Endodermal cell (in vitro differentiated cells): ENCODE results near the gene RRP36. TPM values are rescaled to one million over a fixed set of nuclear protein-coding genes. Genes with fewer than 3 reads are reported as not detected.

ENCODE experiments used
- DNase-seq: peaks from one replicate; pipeline ENCODE4 v3.0.0-alpha.2; 2017
- H3K27ac ChIP-seq: 2 replicates; pipeline ENCODE4 v1.5.1; 2013; ENCODE audit warnings: mild to moderate bottlenecking, low read depth, low read length, moderate library complexity
- H3K27me3 ChIP-seq: 2 replicates; pipeline ENCODE4 v1.6.1; 2013; ENCODE audit warnings: mild to moderate bottlenecking, low read length, moderate library complexity; ENCODE audit not compliant: insufficient read depth, control insufficient read depth, poor library complexity, severe bottlenecking
- H3K36me3 ChIP-seq: 2 replicates; pipeline ENCODE4 v1.7.0; 2013; ENCODE audit warnings: mild to moderate bottlenecking, low read length, moderate library complexity; ENCODE audit not compliant: control insufficient read depth, insufficient read depth
- H3K4me1 ChIP-seq: one replicate; pipeline ENCODE4 v1.7.0; 2013; ENCODE audit warnings: low read length; ENCODE audit not compliant: control insufficient read depth, insufficient read depth
- H3K4me3 ChIP-seq: 2 replicates; pipeline ENCODE4 v1.5.1; 2013; ENCODE audit warnings: mild to moderate bottlenecking, low read length, moderate library complexity
- H3K9ac ChIP-seq: 2 replicates; pipeline ENCODE4 v1.6.1; 2013; ENCODE audit warnings: mild to moderate bottlenecking, low read length, moderate library complexity; ENCODE audit not compliant: poor library complexity, severe bottlenecking; ENCODE audit errors: extremely low read depth
- H3K9me3 ChIP-seq: 2 replicates; pipeline ENCODE4 v1.6.1; 2013; ENCODE audit warnings: mild to moderate bottlenecking, low read length, moderate library complexity; ENCODE audit not compliant: control insufficient read depth
- H3K27ac Mint-ChIP-seq: 2 replicates; pipeline ENCODE4 v1.8.0; 2020; ENCODE audit warnings: mixed read lengths
- H3K27me3 Mint-ChIP-seq: 2 replicates; pipeline ENCODE4 v1.8.0; 2021; ENCODE audit warnings: mild to moderate bottlenecking, mixed read lengths; ENCODE audit not compliant: insufficient read depth
- H3K36me3 Mint-ChIP-seq: 2 replicates; pipeline ENCODE4 v1.8.0; 2020; ENCODE audit warnings: low read depth, mixed read lengths
- H3K4me1 Mint-ChIP-seq: 2 replicates; pipeline ENCODE4 v1.8.0; 2020; ENCODE audit warnings: mixed read lengths
- H3K4me3 Mint-ChIP-seq: 2 replicates; pipeline ENCODE4 v1.8.0; 2020; ENCODE audit warnings: mild to moderate bottlenecking, moderate library complexity, mixed read lengths
- H3K9me3 Mint-ChIP-seq: 2 replicates; pipeline ENCODE4 v1.8.0; 2020; ENCODE audit warnings: mild to moderate bottlenecking, mixed read lengths
- CTCF ChIP-seq: fragments of 200-600 bp; sonication (generic); conservative IDR thresholded peaks from 2 replicates; pipeline ENCODE4 v1.5.0; 2021; ENCODE audit warnings: antibody characterized with exemption, mild to moderate bottlenecking
- WGBS, 2 experiments: methylation state at CpG; one replicate each; pipeline versions ENCODE4 v1.1.5 to v1.1.7; 2013; ENCODE audit warnings: missing lambda C conversion rate in 2 of 2, mixed read lengths in 1 of 2; ENCODE audit not compliant: insufficient coverage in 1 of 2, insufficient read length in 1 of 2; 5-methylcytosine and 5-hydroxymethylcytosine counted together
- total RNA-seq, 2 donors: library from RNA; stranded (reverse); fragmentation: NEBNext Ultra II Directional in 1 of 2; extraction: Animal tissue kit (Norgen Biotek cat#: 25700) in 1 of 2; gene quantifications; 2 replicates in 1 of 2; 3 replicates in 1 of 2; pipeline ENCODE4 v1.2.1, GENCODE V29; 2021

Gene RRP36
- total RNA-seq, 2 donors from 2014 or later, result 76.9 to 80.6 TPM

DNA sequence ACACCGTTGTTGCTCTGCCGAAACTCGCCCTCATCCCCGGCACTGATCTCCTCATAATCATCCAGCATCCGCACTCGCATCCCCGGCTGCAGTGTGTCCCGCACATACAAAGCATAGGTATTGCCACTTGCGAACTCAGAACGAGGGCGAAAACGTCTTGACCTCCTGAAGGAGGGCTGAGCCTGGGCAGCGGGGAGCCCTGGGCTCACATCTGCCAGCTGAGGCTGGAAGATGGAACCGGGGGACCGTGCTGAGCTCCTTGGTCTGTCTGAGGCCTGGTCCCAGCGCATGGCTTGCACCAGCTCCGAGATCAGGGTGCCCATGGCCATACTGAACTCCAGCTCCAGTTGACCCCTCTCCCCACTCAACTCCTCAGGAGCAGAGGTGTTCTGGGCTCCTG, 29.6 kb downstream of the RRP36 start:
- peak overlapping the region; percentile 68 for H3K27ac Mint-ChIP-seq

GRCh38 chr6:43052225-43052841, 30.9 kb downstream of the RRP36 start:
- Histone ChIP-seq H3K4me1 (peaks cover 3% of the 10 kb centered on the region), H3K9me3 (no peaks in the 10 kb centered on the region), H3K27ac (no peak overlapping the region), H3K4me3 (peak overlapping the region; percentile 93), H3K9ac (peak overlapping the region; percentile 89), H3K27me3 (no peaks in the 10 kb centered on the region), H3K36me3 (peaks cover 68% of the 10 kb centered on the region)
- H3K27me3 Mint-ChIP-seq, result no peaks in the 10 kb centered on the region
- 94 to 96% methylated on average over 14 to 19 of the region's 19 CpGs for WGBS, 2 experiments
- no peaks in the 10 kb centered on the region for H3K9me3 Mint-ChIP-seq
- H3K27ac Mint-ChIP-seq, result peak overlapping the region; percentile 95
- peaks cover 56% of the 10 kb centered on the region for H3K36me3 Mint-ChIP-seq
- TF ChIP-seq CTCF, result no peak
- H3K4me1 Mint-ChIP-seq, result peaks cover 23% of the 10 kb centered on the region
- DNase-seq, result no peak
- H3K4me3 Mint-ChIP-seq, result peak overlapping the region; percentile 98

More for the DNA sequence above, 29.6 kb downstream of the RRP36 start:
- Mint-ChIP-seq H3K4me1 (peaks cover 23% of the 10 kb centered on the region), H3K4me3 (peak overlapping the region; percentile 98), H3K9me3 (no peaks in the 10 kb centered on the region), H3K36me3 (peaks cover 63% of the 10 kb centered on the region), H3K27me3 (no peaks in the 10 kb centered on the region)
- DNase-seq, result no peak
- no peaks in the 10 kb centered on the region for H3K9me3 ChIP-seq
- H3K27me3 ChIP-seq, result no peaks in the 10 kb centered on the region
- no peak overlapping the region for H3K27ac ChIP-seq
- no peak for TF ChIP-seq CTCF
- H3K4me1 ChIP-seq, result peaks cover 3% of the 10 kb centered on the region
- no peak overlapping the region for H3K9ac ChIP-seq
- peak overlapping the region; percentile 93 for H3K4me3 ChIP-seq
- peaks cover 72% of the 10 kb centered on the region for H3K36me3 ChIP-seq
- 94 to 95% methylated on average over 11 to 17 of the region's 17 CpGs for WGBS, 2 experiments

DNA sequence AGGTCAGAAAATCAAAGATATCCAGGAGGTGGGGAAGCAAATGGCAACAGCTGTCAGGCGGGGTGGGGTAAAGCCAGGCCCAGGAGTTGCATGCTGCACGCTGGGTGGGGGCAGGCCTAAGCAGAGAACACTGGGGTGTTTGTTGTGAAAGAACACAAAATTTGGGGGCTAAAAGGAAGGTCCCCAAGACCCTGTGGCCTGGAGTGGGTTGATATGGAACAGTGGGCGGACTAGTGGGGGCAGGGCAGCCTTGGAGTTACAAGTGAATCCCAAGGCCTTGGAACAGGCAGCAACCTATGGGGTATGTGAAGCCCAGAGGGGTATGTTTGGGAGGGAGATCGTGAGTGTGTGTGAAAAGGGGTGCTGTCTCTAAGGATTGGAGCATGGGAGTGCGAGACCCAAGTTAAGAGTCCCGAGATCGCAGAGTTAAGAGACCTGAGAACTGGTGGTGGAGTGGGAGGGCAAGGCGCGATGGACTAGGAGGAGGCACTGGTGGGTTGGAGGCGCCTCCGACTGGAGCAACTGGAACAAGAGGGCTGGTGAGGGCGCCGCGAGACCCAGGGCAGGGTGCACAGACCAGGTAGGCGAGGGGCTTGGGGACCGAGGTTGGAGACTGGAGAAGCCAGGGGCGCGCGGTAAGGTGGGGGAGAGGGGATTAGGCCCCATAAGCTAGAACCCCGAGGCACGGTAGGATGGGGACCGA, 31.6 kb downstream of the RRP36 start:
- H3K27me3 ChIP-seq, result no peaks in the 10 kb centered on the region
- DNase-seq, result peak; percentile 77
- H3K4me1 Mint-ChIP-seq, result peaks cover 24% of the 10 kb centered on the region
- no peak for TF ChIP-seq CTCF
- H3K9me3 Mint-ChIP-seq, result no peaks in the 10 kb centered on the region
- peak overlapping the region; percentile 98 for H3K4me3 Mint-ChIP-seq
- H3K4me3 ChIP-seq, result peak overlapping the region; percentile 93
- H3K4me1 ChIP-seq, result peaks cover 3% of the 10 kb centered on the region
- peaks cover 56% of the 10 kb centered on the region for H3K36me3 Mint-ChIP-seq
- peak overlapping the region; percentile 89 for H3K9ac ChIP-seq
- H3K9me3 ChIP-seq, result no peaks in the 10 kb centered on the region
- H3K27me3 Mint-ChIP-seq, result no peaks in the 10 kb centered on the region
- WGBS, 2 experiments, result 18 to 38% methylated on average over 9 to 22 of the region's 22 CpGs
- H3K27ac Mint-ChIP-seq, result peak overlapping the region; percentile 95
- H3K27ac ChIP-seq, result peak overlapping the region; percentile 61
- H3K36me3 ChIP-seq, result peaks cover 67% of the 10 kb centered on the region
